CD14-positive monocyte (primary cell): ENCODE measurements around the gene WDCP. TPM values are rescaled to one million over a fixed set of nuclear protein-coding genes. Genes with fewer than 3 reads are reported as not detected.

ENCODE experiments used
- DNase-seq, 3 donors: peaks; one replicate each; pipeline ENCODE4 v3.0.0-alpha.2; 2011 to 2022
- H2AFZ ChIP-seq: 2 replicates; pipeline ENCODE4 v1.6.0; 2012; ENCODE audit warnings: mild to moderate bottlenecking, low read depth, low read length, inconsistent platforms; ENCODE audit not compliant: insufficient read depth, poor library complexity, severe bottlenecking
- H3K27ac ChIP-seq, 2 donors: 1 replicate in 1 of 2; 2 replicates in 1 of 2; pipeline ENCODE4 v1.5.1; 2012 to 2013; ENCODE audit warnings: low read length in 2 of 2, control low read depth in 1 of 2, inconsistent platforms in 1 of 2, low read depth in 1 of 2, mild to moderate bottlenecking in 1 of 2
- H3K27me3 ChIP-seq, 2 donors: one replicate each; pipeline versions ENCODE4 v1.6.0 to v1.6.1; 2011 to 2013; ENCODE audit warnings: low read length in 2 of 2; ENCODE audit not compliant: control insufficient read depth in 2 of 2, insufficient read depth in 2 of 2
- H3K36me3 ChIP-seq, 2 donors: replicated peaks in 1 of 2; 1 replicate in 1 of 2; 2 replicates in 1 of 2; pipeline versions ENCODE4 v1.5.1 to v1.6.1; 2012 to 2013; ENCODE audit warnings: low read length in 2 of 2, control low read depth in 1 of 2, inconsistent platforms in 1 of 2, mild to moderate bottlenecking in 1 of 2; ENCODE audit not compliant: insufficient read depth in 2 of 2, control insufficient read depth in 1 of 2
- H3K4me1 ChIP-seq, 2 donors: 1 replicate in 1 of 2; 2 replicates in 1 of 2; pipeline versions ENCODE4 v1.5.1 to v1.6.1; 2012 to 2013; ENCODE audit warnings: low read length in 2 of 2, control low read depth in 1 of 2, inconsistent platforms in 1 of 2, mild to moderate bottlenecking in 1 of 2, moderate library complexity in 1 of 2; ENCODE audit not compliant: insufficient read depth in 2 of 2, control insufficient read depth in 1 of 2
- H3K4me2 ChIP-seq: replicated peaks from 2 replicates; pipeline ENCODE3; 2012; ENCODE audit warnings: low read length, moderate library complexity, mild to moderate bottlenecking; ENCODE audit not compliant: poor library complexity, severe bottlenecking; ENCODE audit errors: extremely low read depth
- H3K4me3 ChIP-seq, 3 experiments: fragments of 200-600 bp in 1 of 3; sonication (generic) in 1 of 3; replicated peaks in 1 of 3; 1 replicate in 2 of 3; 2 replicates in 1 of 3; pipeline ENCODE4 v1.5.1; 2011 to 2013; ENCODE audit warnings: low read length in 3 of 3, mild to moderate bottlenecking in 3 of 3, control low read depth in 2 of 3, low read depth in 2 of 3, inconsistent platforms in 1 of 3, moderate library complexity in 1 of 3
- H3K79me2 ChIP-seq: 2 replicates; pipeline ENCODE4 v1.6.0; 2012; ENCODE audit warnings: mild to moderate bottlenecking, control low read depth, inconsistent platforms, low read length, moderate library complexity; ENCODE audit not compliant: insufficient read depth
- H3K9ac ChIP-seq: 2 replicates; pipeline ENCODE4 v1.6.0; 2017; ENCODE audit warnings: low read length, mild to moderate bottlenecking; ENCODE audit not compliant: insufficient read depth, poor library complexity, severe bottlenecking
- H3K9me3 ChIP-seq, 2 donors: replicated peaks in 1 of 2; 1 replicate in 1 of 2; 2 replicates in 1 of 2; pipeline versions ENCODE4 v1.5.1 to v1.6.1; 2012 to 2013; ENCODE audit warnings: low read length in 2 of 2, control low read depth in 1 of 2; ENCODE audit not compliant: control insufficient read depth in 1 of 2, insufficient read depth in 1 of 2
- H4K20me1 ChIP-seq: 2 replicates; pipeline ENCODE4 v1.6.0; 2012; ENCODE audit warnings: mild to moderate bottlenecking, low read length, control low read depth, moderate library complexity; ENCODE audit not compliant: insufficient read depth
- H3K27ac Mint-ChIP-seq, 7 donors: one replicate each; pipeline ENCODE4 v1.8.0; 2020; ENCODE audit warnings: mild to moderate bottlenecking in 7 of 7, mixed read lengths in 7 of 7, moderate library complexity in 6 of 7, inconsistent platforms in 2 of 7
- H3K27me3 Mint-ChIP-seq, 3 donors: one replicate each; pipeline ENCODE4 v1.8.0; 2021 to 2022; ENCODE audit warnings: low read depth in 3 of 3, mild to moderate bottlenecking in 3 of 3, mixed read lengths in 3 of 3, moderate library complexity in 3 of 3, inconsistent platforms in 1 of 3
- H3K36me3 Mint-ChIP-seq, 2 donors: one replicate each; pipeline ENCODE4 v1.8.0; 2020; ENCODE audit warnings: mixed read lengths in 2 of 2, inconsistent platforms in 1 of 2, mild to moderate bottlenecking in 1 of 2
- H3K4me1 Mint-ChIP-seq: one replicate; pipeline ENCODE4 v1.8.0; 2020; ENCODE audit warnings: mild to moderate bottlenecking, mixed read lengths
- H3K4me3 Mint-ChIP-seq, 2 donors: one replicate each; pipeline ENCODE4 v1.8.0; 2020; ENCODE audit warnings: mild to moderate bottlenecking in 2 of 2, mixed read lengths in 2 of 2, moderate library complexity in 1 of 2
- H3K9me3 Mint-ChIP-seq, 7 donors: one replicate each; pipeline ENCODE4 v1.8.0; 2020 to 2022; ENCODE audit warnings: mixed read lengths in 7 of 7, mild to moderate bottlenecking in 6 of 7, moderate library complexity in 6 of 7, inconsistent platforms in 2 of 7
- WGBS: methylation state at CpG from one replicate; pipeline ENCODE4 v1.1.5; 2013; ENCODE audit warnings: missing lambda C conversion rate; ENCODE audit not compliant: insufficient coverage; 5-methylcytosine and 5-hydroxymethylcytosine counted together
- intact Hi-C, 2 donors: fragments of 100-400 bp; cut with micrococcal nuclease; formaldehyde crosslinking; loops; one replicate each; pipeline versions ENCODE4 v1.15.0 to v1.15.1; 2023
- polyA plus RNA-seq, 3 donors: library from polyadenylated mRNA; depleted of rRNA in 1 of 3; unstranded in 2 of 3; stranded (reverse) in 1 of 3; fragments of 300-500 nt in 2 of 3; fragments of >200 nt in 1 of 3; fragmentation: Illumina TruSeq in 2 of 3; gene quantifications; 1 replicate in 2 of 3; 2 replicates in 1 of 3; pipeline ENCODE4 v1.2.3, GENCODE V29; 2012 to 2021
- TF ChIP-seq, protein P1 (sequence below): fragments of 200-600 bp; IDR thresholded peaks from one replicate; pipeline ENCODE4 v1.8.0; 2022; ENCODE audit warnings: antibody characterized with exemption, mild to moderate bottlenecking

Gene WDCP
- polyA plus RNA-seq, 3 donors = 0.43 to 1.3 (median 0.69) TPM

DNA sequence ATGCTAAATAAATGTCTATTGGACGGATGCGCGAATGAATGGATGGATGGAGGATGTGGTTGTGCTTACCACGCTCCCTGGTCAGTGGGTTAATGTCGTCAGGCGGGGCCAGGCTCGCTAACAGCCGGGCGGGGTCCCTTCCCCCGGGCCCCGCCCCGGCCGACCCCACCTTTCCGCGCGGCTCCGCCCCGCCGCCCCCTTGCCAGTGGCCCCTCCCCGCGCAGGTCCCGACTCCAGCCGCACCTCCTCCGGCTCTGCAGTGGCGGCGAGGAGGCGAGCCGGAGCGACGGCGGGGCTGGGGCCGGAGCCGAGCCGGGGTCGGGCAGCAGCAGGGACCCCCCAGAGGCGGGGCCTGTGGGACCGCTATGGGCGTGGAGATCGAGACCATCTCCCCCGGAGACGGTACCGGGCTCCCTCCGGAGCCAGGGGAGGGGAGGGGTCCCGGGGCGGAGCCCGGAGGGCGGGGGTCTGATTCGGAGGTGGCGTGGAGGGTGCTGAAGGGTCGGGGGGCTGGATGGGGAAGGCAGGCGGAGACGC lies 2.4 kb upstream of the WDCP start, which contains the start of gene FKBP1B:
TSS of gene FKBP1B (plus strand) at position 257 of the 537 bp plus-strand sequence. CDS start at position 366, 109 bp downstream.
- peaks cover 24 to 32% of the 10 kb centered on the region in 2 donors for H3K4me1 ChIP-seq
- Mint-ChIP-seq H3K36me3 (no peaks in the 10 kb centered on the region), H3K4me1 (peaks cover 24% of the 10 kb centered on the region), H3K4me3 (no peak within 1 kb of the TSS), H3K27me3 (peaks cover 11 to 26% (median 19%) of the 10 kb centered on the region in 3 donors), H3K9me3 (peaks cover 0 to 5% (median 0%) of the 10 kb centered on the region in 7 donors), H3K27ac (no peak within 1 kb of the TSS)
- H3K4me2 ChIP-seq = peak within 1 kb of the TSS; percentile 95
- H3K4me3 ChIP-seq = peak within 1 kb of the TSS; percentile 45 to 84 (median 67)
- TF ChIP-seq, protein P1, sequence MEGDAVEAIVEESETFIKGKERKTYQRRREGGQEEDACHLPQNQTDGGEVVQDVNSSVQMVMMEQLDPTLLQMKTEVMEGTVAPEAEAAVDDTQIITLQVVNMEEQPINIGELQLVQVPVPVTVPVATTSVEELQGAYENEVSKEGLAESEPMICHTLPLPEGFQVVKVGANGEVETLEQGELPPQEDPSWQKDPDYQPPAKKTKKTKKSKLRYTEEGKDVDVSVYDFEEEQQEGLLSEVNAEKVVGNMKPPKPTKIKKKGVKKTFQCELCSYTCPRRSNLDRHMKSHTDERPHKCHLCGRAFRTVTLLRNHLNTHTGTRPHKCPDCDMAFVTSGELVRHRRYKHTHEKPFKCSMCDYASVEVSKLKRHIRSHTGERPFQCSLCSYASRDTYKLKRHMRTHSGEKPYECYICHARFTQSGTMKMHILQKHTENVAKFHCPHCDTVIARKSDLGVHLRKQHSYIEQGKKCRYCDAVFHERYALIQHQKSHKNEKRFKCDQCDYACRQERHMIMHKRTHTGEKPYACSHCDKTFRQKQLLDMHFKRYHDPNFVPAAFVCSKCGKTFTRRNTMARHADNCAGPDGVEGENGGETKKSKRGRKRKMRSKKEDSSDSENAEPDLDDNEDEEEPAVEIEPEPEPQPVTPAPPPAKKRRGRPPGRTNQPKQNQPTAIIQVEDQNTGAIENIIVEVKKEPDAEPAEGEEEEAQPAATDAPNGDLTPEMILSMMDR = no peak
- H3K79me2 ChIP-seq = peaks cover 7% of the 10 kb centered on the region
- no peaks in the 10 kb centered on the region for H4K20me1 ChIP-seq
- no peak for DNase-seq
- H3K9me3 ChIP-seq = no peaks in the 10 kb centered on the region
- intact Hi-C loops = loop anchor here in 1 of 2 donors (5.0 to 10.0 kb wide), 2 partner anchors 33 to 105 kb away; partner anchors contain the start of genes TP53I3 and UBXN2A
- WGBS = 0% methylated on average over 47 of the region's 52 CpGs
- H3K27me3 ChIP-seq = peaks cover 11 to 21% of the 10 kb centered on the region in 2 donors
- peak within 1 kb of the TSS; percentile 96 for H2AFZ ChIP-seq
- H3K36me3 ChIP-seq = no peaks in the 10 kb centered on the region
- H3K27ac ChIP-seq = no peak within 1 kb of the TSS
- peak within 1 kb of the TSS; percentile 67 for H3K9ac ChIP-seq

GRCh38 chr2:24048769-24049484 lies 1.7 kb upstream of the WDCP start:
- TF ChIP-seq, protein P1 = no peak

More at GRCh38 chr2:24048769-24049484, 1.7 kb upstream of the WDCP start:
- H3K36me3 Mint-ChIP-seq = no peaks in the 10 kb centered on the region
- peaks cover 11 to 25% (median 19%) of the 10 kb centered on the region in 3 donors for H3K27me3 Mint-ChIP-seq
- Histone ChIP-seq H3K9me3 (no peaks in the 10 kb centered on the region), H3K27ac (no peak overlapping the region), H3K4me2 (peak overlapping the region; percentile 95), H3K4me1 (peaks cover 24 to 32% of the 10 kb centered on the region in 2 donors), H3K4me3 (peak overlapping the region; percentile 24 to 84 (median 67)), H3K27me3 (peaks cover 11 to 21% of the 10 kb centered on the region in 2 donors), H3K9ac (peak overlapping the region; percentile 67), H2AFZ (peak overlapping the region; percentile 96), H4K20me1 (no peaks in the 10 kb centered on the region), H3K36me3 (no peaks in the 10 kb centered on the region), H3K79me2 (peaks cover 7% of the 10 kb centered on the region)
- H3K4me3 Mint-ChIP-seq = no peak overlapping the region
- peaks cover 0 to 5% (median 0%) of the 10 kb centered on the region in 7 donors for H3K9me3 Mint-ChIP-seq
- intact Hi-C loops = loop anchor here in 1 of 2 donors (5.0 to 10.0 kb wide), 2 partner anchors 33 to 104 kb away; partner anchors contain the start of genes TP53I3 and UBXN2A
- no peak overlapping the region for H3K27ac Mint-ChIP-seq
- DNase-seq = no peak
- H3K4me1 Mint-ChIP-seq = peaks cover 24% of the 10 kb centered on the region
- WGBS = no CpG with 5 or more reads among the region's 23 CpGs
